Mesendoderm (in vitro differentiated cells): ENCODE data around the gene SCFD1.

Experiments used
- DNase-seq: peaks from one replicate; pipeline ENCODE4 v3.0.0; 2013
- H2AK5ac ChIP-seq: 2 replicates; pipeline ENCODE4 v1.6.1; 2013; ENCODE audit warnings: low read length, inconsistent platforms
- H2BK120ac ChIP-seq: 2 replicates; pipeline ENCODE4 v1.6.1; 2013; ENCODE audit warnings: low read depth, mild to moderate bottlenecking, low read length, moderate library complexity, mixed read lengths
- H2BK15ac ChIP-seq: replicated peaks from 2 replicates; pipeline ENCODE4 v1.6.1; 2013; ENCODE audit warnings: low read depth, mild to moderate bottlenecking, moderate library complexity
- H2BK5ac ChIP-seq: 2 replicates; pipeline ENCODE4 v1.6.1; 2013; ENCODE audit warnings: low read length, inconsistent platforms
- H3K18ac ChIP-seq: 2 replicates; pipeline ENCODE4 v1.6.1; 2013; ENCODE audit warnings: mild to moderate bottlenecking, low read length, mixed read lengths
- H3K23ac ChIP-seq: one replicate; pipeline ENCODE4 v1.6.1; 2013; ENCODE audit warnings: low read length
- H3K27ac ChIP-seq: 2 replicates; pipeline ENCODE4 v1.5.1; 2013; ENCODE audit warnings: low read depth, mild to moderate bottlenecking, inconsistent platforms, low read length, moderate library complexity
- H3K27me3 ChIP-seq: 2 replicates; pipeline ENCODE4 v1.6.1; 2013; ENCODE audit warnings: low read length, control low read depth, mild to moderate bottlenecking, inconsistent platforms; ENCODE audit not compliant: insufficient read depth, poor library complexity
- H3K36me3 ChIP-seq: 2 replicates; pipeline ENCODE4 v1.6.1; 2013; ENCODE audit warnings: low read length, inconsistent platforms; ENCODE audit not compliant: control insufficient read depth, insufficient read depth
- H3K4ac ChIP-seq: one replicate; pipeline ENCODE4 v1.6.1; 2013; ENCODE audit warnings: low read depth, mild to moderate bottlenecking, low read length, moderate library complexity
- H3K4me1 ChIP-seq: 2 replicates; pipeline ENCODE4 v1.6.1; 2013; ENCODE audit warnings: low read depth, low read length, inconsistent platforms; ENCODE audit not compliant: control insufficient read depth
- H3K4me2 ChIP-seq: 2 replicates; pipeline ENCODE4 v1.6.1; 2013; ENCODE audit warnings: low read length
- H3K4me3 ChIP-seq: 2 replicates; pipeline ENCODE4 v1.5.1; 2013; ENCODE audit warnings: mild to moderate bottlenecking, low read length
- H3K56ac ChIP-seq: one replicate; pipeline ENCODE4 v1.6.1; 2013; ENCODE audit warnings: low read length
- H3K79me1 ChIP-seq: 2 replicates; pipeline ENCODE4 v1.6.1; 2013; ENCODE audit warnings: low read length, inconsistent platforms
- H3K79me2 ChIP-seq: 2 replicates; pipeline ENCODE4 v1.6.1; 2013; ENCODE audit warnings: mild to moderate bottlenecking, low read length; ENCODE audit not compliant: control insufficient read depth, insufficient read depth
- H3K9ac ChIP-seq: 2 replicates; pipeline ENCODE4 v1.6.1; 2013; ENCODE audit warnings: low read length, inconsistent platforms
- H4K5ac ChIP-seq: one replicate; pipeline ENCODE4 v1.6.1; 2013; ENCODE audit warnings: low read length
- H4K8ac ChIP-seq: one replicate; pipeline ENCODE4 v1.6.1; 2013; ENCODE audit warnings: low read depth, mild to moderate bottlenecking, control low read depth, low read length, moderate library complexity
- WGBS: extraction: QIAGEN DNeasy Blood & Tissue Kit; methylation state at CpG from one replicate; pipeline ENCODE4 v1.1.7; 2013; ENCODE audit warnings: low lambda C conversion rate, missing lambda C conversion rate; ENCODE audit not compliant: insufficient coverage; ENCODE audit errors: extremely low coverage; 5-methylcytosine and 5-hydroxymethylcytosine counted together

SCFD1 gene

GRCh38 chr14:30587141-30587540 lies 35.0 kb upstream of the SCFD1 start:
- DNase-seq: no peak
- Histone ChIP-seq H3K4ac (no peak overlapping the region), H2BK120ac (no peak overlapping the region), H3K79me1 (peaks cover 5% of the 10 kb centered on the region), H4K8ac (no peak overlapping the region), H3K4me2 (no peak overlapping the region), H3K27me3 (no peaks in the 10 kb centered on the region), H3K27ac (no peak overlapping the region), H3K36me3 (no peaks in the 10 kb centered on the region), H3K18ac (no peak overlapping the region), H3K79me2 (peaks cover 21% of the 10 kb centered on the region), H3K4me1 (no peaks in the 10 kb centered on the region), H4K5ac (no peak overlapping the region), H3K56ac (no peak overlapping the region), H3K23ac (no peak overlapping the region), H2AK5ac (no peak overlapping the region), H3K4me3 (no peak overlapping the region), H3K9ac (no peak overlapping the region), H2BK5ac (no peak overlapping the region), H2BK15ac (no peak overlapping the region)
- WGBS: no CpG with 5 or more reads among the region's 3 CpGs

GRCh38 chr14:30588873-30589272 lies 33.2 kb upstream of the SCFD1 start:
- Histone ChIP-seq H3K23ac (no peak overlapping the region), H3K79me2 (peaks cover 11% of the 10 kb centered on the region), H3K36me3 (no peaks in the 10 kb centered on the region), H3K4ac (no peak overlapping the region), H3K79me1 (peaks cover 4% of the 10 kb centered on the region), H3K56ac (no peak overlapping the region), H2BK15ac (no peak overlapping the region), H2BK120ac (no peak overlapping the region), H3K4me1 (no peaks in the 10 kb centered on the region), H2AK5ac (no peak overlapping the region), H4K8ac (no peak overlapping the region), H4K5ac (no peak overlapping the region), H3K18ac (no peak overlapping the region), H2BK5ac (no peak overlapping the region), H3K4me3 (no peak overlapping the region), H3K9ac (no peak overlapping the region), H3K27ac (no peak overlapping the region), H3K4me2 (no peak overlapping the region), H3K27me3 (no peaks in the 10 kb centered on the region)
- no peak for DNase-seq

GRCh38 chr14:30596935-30597334 lies 25.2 kb upstream of the SCFD1 start:
- Histone ChIP-seq H3K18ac (no peak overlapping the region), H3K56ac (no peak overlapping the region), H3K4me3 (no peak overlapping the region), H4K8ac (no peak overlapping the region), H3K79me2 (no peaks in the 10 kb centered on the region), H3K4ac (no peak overlapping the region), H2BK5ac (no peak overlapping the region), H3K23ac (no peak overlapping the region), H4K5ac (no peak overlapping the region), H3K4me1 (no peaks in the 10 kb centered on the region), H3K27ac (no peak overlapping the region), H3K79me1 (no peaks in the 10 kb centered on the region), H2BK120ac (no peak overlapping the region), H3K36me3 (peaks cover 4% of the 10 kb centered on the region), H2BK15ac (no peak overlapping the region), H3K4me2 (no peak overlapping the region), H3K27me3 (no peaks in the 10 kb centered on the region), H2AK5ac (no peak overlapping the region), H3K9ac (no peak overlapping the region)
- WGBS: no CpG with 5 or more reads among the region's 1 CpG
- no peak for DNase-seq

- Histone ChIP-seq H3K4ac (no peak overlapping the region), H3K56ac (no peak overlapping the region), H2BK15ac (no peak overlapping the region), H2BK5ac (no peak overlapping the region), H3K27me3 (no peaks in the 10 kb centered on the region), H2BK120ac (no peak overlapping the region), H3K79me2 (no peaks in the 10 kb centered on the region), H3K4me3 (no peak overlapping the region), H3K79me1 (no peaks in the 10 kb centered on the region), H2AK5ac (no peak overlapping the region), H3K27ac (no peak overlapping the region), H4K5ac (no peak overlapping the region), H3K9ac (no peak overlapping the region), H3K4me1 (no peaks in the 10 kb centered on the region), H3K18ac (no peak overlapping the region), H3K4me2 (no peak overlapping the region), H3K36me3 (peaks cover 4% of the 10 kb centered on the region), H3K23ac (no peak overlapping the region), H4K8ac (no peak overlapping the region)
- no peak for DNase-seq
These were observed 24.6 kb upstream of the SCFD1 start for GRCh38 chr14:30597504-30597903.

GRCh38 chr14:30600922-30601918 lies 20.9 kb upstream of the SCFD1 start:
- no peak overlapping the region for H3K4me3 ChIP-seq
- no peak for DNase-seq
- H3K18ac ChIP-seq: no peak overlapping the region
- H3K4me1 ChIP-seq: no peaks in the 10 kb centered on the region
- H2BK120ac ChIP-seq: no peak overlapping the region
- H3K79me1 ChIP-seq: no peaks in the 10 kb centered on the region
- no peak overlapping the region for H4K8ac ChIP-seq
- no CpG with 5 or more reads among the region's 8 CpGs for WGBS
- H3K23ac ChIP-seq: no peak overlapping the region
- H4K5ac ChIP-seq: no peak overlapping the region
- H3K36me3 ChIP-seq: peaks cover 5% of the 10 kb centered on the region
- no peak overlapping the region for H3K4ac ChIP-seq
- no peak overlapping the region for H3K56ac ChIP-seq
- no peaks in the 10 kb centered on the region for H3K27me3 ChIP-seq
- H3K79me2 ChIP-seq: no peaks in the 10 kb centered on the region
- H2BK5ac ChIP-seq: no peak overlapping the region
- H2AK5ac ChIP-seq: no peak overlapping the region
- H3K4me2 ChIP-seq: no peak overlapping the region
- no peak overlapping the region for H3K9ac ChIP-seq
- no peak overlapping the region for H3K27ac ChIP-seq
- H2BK15ac ChIP-seq: no peak overlapping the region

- Histone ChIP-seq H3K4me1 (no peaks in the 10 kb centered on the region), H3K27ac (no peak overlapping the region), H3K79me1 (no peaks in the 10 kb centered on the region), H3K4me2 (no peak overlapping the region), H3K56ac (no peak overlapping the region), H3K4me3 (no peak overlapping the region), H3K36me3 (peaks cover 5% of the 10 kb centered on the region), H3K79me2 (no peaks in the 10 kb centered on the region), H4K8ac (no peak overlapping the region), H2BK5ac (no peak overlapping the region), H3K27me3 (no peaks in the 10 kb centered on the region), H4K5ac (no peak overlapping the region), H3K4ac (no peak overlapping the region), H2BK120ac (no peak overlapping the region), H3K23ac (no peak overlapping the region), H3K18ac (no peak overlapping the region), H3K9ac (no peak overlapping the region), H2AK5ac (no peak overlapping the region), H2BK15ac (no peak overlapping the region)
- WGBS: no CpG with 5 or more reads among the region's 3 CpGs
- DNase-seq: no peak
These were observed 18.7 kb upstream of the SCFD1 start for GRCh38 chr14:30603402-30603801.
